IMR-90 (cell line): ENCODE measurements around the gene CCDC63.

ENCODE experiments used
- CEBPB ChIP-seq: IDR thresholded peaks from 2 replicates; pipeline ENCODE4 v1.6.1; 2012; ENCODE audit warnings: low read depth, low read length, improper control_type of control experiment
- CHD1 ChIP-seq: IDR thresholded peaks from 2 replicates; pipeline ENCODE4 v1.6.1; 2012; ENCODE audit warnings: low read depth, low read length, improper control_type of control experiment
- FOS ChIP-seq: fragments of 150-350 bp; IDR thresholded peaks from 2 replicates; pipeline ENCODE4 v1.6.1; 2016; ENCODE audit warnings: low read depth, low read length
- MAZ ChIP-seq: IDR thresholded peaks from 2 replicates; pipeline ENCODE4 v1.6.1; 2012; ENCODE audit warnings: low read depth, mild to moderate bottlenecking, low read length, improper control_type of control experiment, moderate library complexity, borderline replicate concordance
- POLR2A ChIP-seq: IDR thresholded peaks from 2 replicates; pipeline ENCODE4 v1.6.1; 2012; ENCODE audit warnings: mild to moderate bottlenecking, low read depth, low read length
- RAD21 ChIP-seq: IDR thresholded peaks from 2 replicates; pipeline ENCODE4 v1.6.1; 2012; ENCODE audit warnings: low read length, improper control_type of control experiment
- SMC3 ChIP-seq: fragments of 150-350 bp; IDR thresholded peaks from 2 replicates; pipeline ENCODE4 v1.6.1; 2016; ENCODE audit warnings: low read depth, mild to moderate bottlenecking, antibody characterized with exemption, low read length, moderate library complexity
- TF ChIP-seq, protein P1 (sequence below): conservative IDR thresholded peaks from 2 replicates; pipeline ENCODE4 v1.5.1; 2012; ENCODE audit warnings: mild to moderate bottlenecking, low read depth, low read length, improper control_type of control experiment
- TF ChIP-seq, protein P2 (sequence below): fragments of 150-350 bp; IDR thresholded peaks from 2 replicates; pipeline ENCODE4 v1.6.1; 2017; ENCODE audit warnings: mild to moderate bottlenecking, antibody characterized with exemption, low read length, low read depth
- TF ChIP-seq, protein P3 (sequence below): fragments of 150-350 bp; IDR thresholded peaks from 2 replicates; pipeline ENCODE4 v1.6.1; 2016; ENCODE audit warnings: low read depth, mild to moderate bottlenecking, low read length, moderate library complexity, borderline replicate concordance

DNA sequence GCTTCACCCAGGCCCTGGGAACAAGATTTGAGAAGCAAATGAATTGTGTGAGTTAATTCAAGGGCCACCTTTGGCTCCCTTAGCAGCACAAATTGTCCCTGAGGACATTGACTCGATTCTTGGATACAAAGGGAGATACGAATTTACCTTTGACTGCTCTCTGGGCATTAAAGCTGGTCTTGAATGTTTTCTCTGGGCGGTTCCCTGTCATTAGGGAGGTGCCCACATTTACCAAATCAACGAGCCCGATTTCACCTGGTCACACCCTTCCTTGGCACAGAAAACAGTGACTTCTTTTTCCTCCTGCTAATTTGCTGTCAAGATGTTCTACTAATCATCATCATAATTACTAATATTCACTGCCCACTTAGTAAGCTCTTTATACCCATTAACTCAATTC, 27.1 kb upstream of the CCDC63 start:
- TF ChIP-seq RAD21 (no peak), FOS (no peak), CHD1 (no peak), POLR2A (no peak), SMC3 (no peak), MAZ (no peak), CEBPB (no peak)
- TF ChIP-seq, protein P1, sequence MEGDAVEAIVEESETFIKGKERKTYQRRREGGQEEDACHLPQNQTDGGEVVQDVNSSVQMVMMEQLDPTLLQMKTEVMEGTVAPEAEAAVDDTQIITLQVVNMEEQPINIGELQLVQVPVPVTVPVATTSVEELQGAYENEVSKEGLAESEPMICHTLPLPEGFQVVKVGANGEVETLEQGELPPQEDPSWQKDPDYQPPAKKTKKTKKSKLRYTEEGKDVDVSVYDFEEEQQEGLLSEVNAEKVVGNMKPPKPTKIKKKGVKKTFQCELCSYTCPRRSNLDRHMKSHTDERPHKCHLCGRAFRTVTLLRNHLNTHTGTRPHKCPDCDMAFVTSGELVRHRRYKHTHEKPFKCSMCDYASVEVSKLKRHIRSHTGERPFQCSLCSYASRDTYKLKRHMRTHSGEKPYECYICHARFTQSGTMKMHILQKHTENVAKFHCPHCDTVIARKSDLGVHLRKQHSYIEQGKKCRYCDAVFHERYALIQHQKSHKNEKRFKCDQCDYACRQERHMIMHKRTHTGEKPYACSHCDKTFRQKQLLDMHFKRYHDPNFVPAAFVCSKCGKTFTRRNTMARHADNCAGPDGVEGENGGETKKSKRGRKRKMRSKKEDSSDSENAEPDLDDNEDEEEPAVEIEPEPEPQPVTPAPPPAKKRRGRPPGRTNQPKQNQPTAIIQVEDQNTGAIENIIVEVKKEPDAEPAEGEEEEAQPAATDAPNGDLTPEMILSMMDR = no peak
- TF ChIP-seq, protein P2, sequence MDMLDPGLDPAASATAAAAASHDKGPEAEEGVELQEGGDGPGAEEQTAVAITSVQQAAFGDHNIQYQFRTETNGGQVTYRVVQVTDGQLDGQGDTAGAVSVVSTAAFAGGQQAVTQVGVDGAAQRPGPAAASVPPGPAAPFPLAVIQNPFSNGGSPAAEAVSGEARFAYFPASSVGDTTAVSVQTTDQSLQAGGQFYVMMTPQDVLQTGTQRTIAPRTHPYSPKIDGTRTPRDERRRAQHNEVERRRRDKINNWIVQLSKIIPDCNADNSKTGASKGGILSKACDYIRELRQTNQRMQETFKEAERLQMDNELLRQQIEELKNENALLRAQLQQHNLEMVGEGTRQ = no peak
- TF ChIP-seq, protein P3, sequence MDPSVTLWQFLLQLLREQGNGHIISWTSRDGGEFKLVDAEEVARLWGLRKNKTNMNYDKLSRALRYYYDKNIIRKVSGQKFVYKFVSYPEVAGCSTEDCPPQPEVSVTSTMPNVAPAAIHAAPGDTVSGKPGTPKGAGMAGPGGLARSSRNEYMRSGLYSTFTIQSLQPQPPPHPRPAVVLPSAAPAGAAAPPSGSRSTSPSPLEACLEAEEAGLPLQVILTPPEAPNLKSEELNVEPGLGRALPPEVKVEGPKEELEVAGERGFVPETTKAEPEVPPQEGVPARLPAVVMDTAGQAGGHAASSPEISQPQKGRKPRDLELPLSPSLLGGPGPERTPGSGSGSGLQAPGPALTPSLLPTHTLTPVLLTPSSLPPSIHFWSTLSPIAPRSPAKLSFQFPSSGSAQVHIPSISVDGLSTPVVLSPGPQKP = no peak
